ENCODE data around the gene TPRG1L. TPM values are rescaled to one million over a fixed set of nuclear protein-coding genes. Genes with fewer than 3 reads are reported as not detected.

The TPRG1L gene
- total RNA-seq, 1 experiment from 2014 or later, result 21.9 TPM

- H3K27me3 Mint-ChIP-seq (ENCODE audit: insufficient read depth, unreplicated experiment), result no peaks in the 10 kb centered on the region
- no peaks in the 10 kb centered on the region for H3K4me1 Mint-ChIP-seq (ENCODE audit: insufficient read depth, unreplicated experiment)
- POLR2A ChIA-PET, result no interaction called here
- H3K27ac Mint-ChIP-seq (ENCODE audit: low read depth, unreplicated experiment), result no peak overlapping the region
- TF ChIP-seq CTCF (IDR thresholded peaks at IDR 0.05; ENCODE audit: unreplicated experiment), result no peak
- no peaks in the 10 kb centered on the region for H3K9me3 Mint-ChIP-seq (ENCODE audit: unreplicated experiment)
- H3K4me3 Mint-ChIP-seq (ENCODE audit: unreplicated experiment), result no peak overlapping the region
- no TSS peak for BruUV-seq (replicated peaks)
- no peak for DNase-seq (ENCODE audit: unreplicated experiment)
- H3K36me3 Mint-ChIP-seq (ENCODE audit: insufficient read depth, unreplicated experiment), result no peaks in the 10 kb centered on the region
- CTCF ChIA-PET, result interaction anchor here (0.6 to 1.0 kb wide), 2 partner anchors 16 to 164 kb away, joined by 3 to 6 read pairs; no protein-coding TSS in a partner anchor
- intact Hi-C loops (cut with micrococcal nuclease), result no loop called here
These were observed 21.0 kb upstream of the TPRG1L start for GRCh38 chr1:3603571-3604467.

GRCh38 chr1:3604468-3604974 is 20.3 kb upstream of the TPRG1L start:
- no peak for TF ChIP-seq CTCF (IDR thresholded peaks at IDR 0.05; ENCODE audit: unreplicated experiment)
- Mint-ChIP-seq H3K27me3 (ENCODE audit: insufficient read depth, unreplicated experiment) (no peaks in the 10 kb centered on the region), H3K9me3 (ENCODE audit: unreplicated experiment) (no peaks in the 10 kb centered on the region), H3K4me1 (ENCODE audit: insufficient read depth, unreplicated experiment) (no peaks in the 10 kb centered on the region), H3K36me3 (ENCODE audit: insufficient read depth, unreplicated experiment) (no peaks in the 10 kb centered on the region), H3K4me3 (ENCODE audit: unreplicated experiment) (no peak overlapping the region), H3K27ac (ENCODE audit: low read depth, unreplicated experiment) (no peak overlapping the region)
- POLR2A ChIA-PET, result no interaction called here
- no TSS peak for BruUV-seq (replicated peaks)
- DNase-seq (ENCODE audit: unreplicated experiment), result no peak
- CTCF ChIA-PET, result interaction anchor here (0.6 kb wide), 2 partner anchors 107 to 164 kb away, joined by 3 to 6 read pairs; no protein-coding TSS in a partner anchor
- intact Hi-C loops (cut with micrococcal nuclease), result no loop called here

- H3K9me3 Mint-ChIP-seq (ENCODE audit: unreplicated experiment), result no peaks in the 10 kb centered on the region
- H3K36me3 Mint-ChIP-seq (ENCODE audit: insufficient read depth, unreplicated experiment), result no peaks in the 10 kb centered on the region
- H3K27ac Mint-ChIP-seq (ENCODE audit: low read depth, unreplicated experiment), result no peak overlapping the region
- H3K27me3 Mint-ChIP-seq (ENCODE audit: insufficient read depth, unreplicated experiment), result no peaks in the 10 kb centered on the region
- TF ChIP-seq CTCF (IDR thresholded peaks at IDR 0.05; ENCODE audit: unreplicated experiment), result no peak
- H3K4me1 Mint-ChIP-seq (ENCODE audit: insufficient read depth, unreplicated experiment), result no peaks in the 10 kb centered on the region
- intact Hi-C loops (cut with micrococcal nuclease), result no loop called here
- H3K4me3 Mint-ChIP-seq (ENCODE audit: unreplicated experiment), result no peak overlapping the region
- CTCF ChIA-PET, result interaction anchor here (0.6 kb wide), 1 partner anchor 108 kb away, joined by 3 read pairs; no protein-coding TSS in a partner anchor
- POLR2A ChIA-PET, result no interaction called here
- BruUV-seq (replicated peaks), result no TSS peak
- no peak for DNase-seq (ENCODE audit: unreplicated experiment)
These were observed 19.6 kb upstream of the TPRG1L start for GRCh38 chr1:3604997-3605823.

All from MCF 10A (cell line).